GM10266 (cell line): ENCODE data around the gene SEC61B.
"Not testable (repeated sequence)": the region's sequence is repeated elsewhere in the genome, so short reads cannot be mapped to it uniquely, and the experiment has no call there.

Source experiments
- DNase-seq: peaks from one replicate; pipeline ENCODE4 v3.0.0; 2012; ENCODE audit errors: extremely low spot score
- CTCF ChIP-seq: IDR thresholded peaks from 2 replicates; pipeline ENCODE4 v1.5.1; 2012; ENCODE audit warnings: mild to moderate bottlenecking, low read depth; ENCODE audit not compliant: control insufficient read depth, insufficient read depth; ENCODE audit errors: missing control alignments

SEC61B gene

GRCh38 chr9:99193466-99193821 is 28.6 kb upstream of the SEC61B start:
- TF ChIP-seq CTCF, result no peak
- DNase-seq, result no peak

- not testable (repeated sequence) for DNase-seq
Measured at GRCh38 chr9:99196484-99196883, 25.6 kb upstream of the SEC61B start.

- TF ChIP-seq CTCF, result no peak
Measured at GRCh38 chr9:99197124-99197630, 24.9 kb upstream of the SEC61B start.

GRCh38 chr9:99197987-99198386 is 24.1 kb upstream of the SEC61B start:
- TF ChIP-seq CTCF, result no peak
- no peak for DNase-seq

More at GRCh38 chr9:99197124-99197630, 24.9 kb upstream of the SEC61B start:
- no peak for DNase-seq

- no peak for TF ChIP-seq CTCF
- DNase-seq, result no peak
Measured at GRCh38 chr9:99199938-99200539, 22.0 kb upstream of the SEC61B start.

GRCh38 chr9:99201603-99202002 is 20.5 kb upstream of the SEC61B start:
- TF ChIP-seq CTCF, result no peak
- no peak for DNase-seq

GRCh38 chr9:99210572-99210971 is 11.5 kb upstream of the SEC61B start:
- TF ChIP-seq CTCF, result no peak
- no peak for DNase-seq

GRCh38 chr9:99211746-99212145 is 10.3 kb upstream of the SEC61B start:
- DNase-seq, result no peak
- no peak for TF ChIP-seq CTCF
